SK-N-SH treated with all-trans-retinoic acid at 6 μM for 48 hours (cell line): ENCODE measurements around the gene RBMY1D.
"Not testable (repeated sequence)": the region's sequence is repeated elsewhere in the genome, so short reads cannot be mapped to it uniquely, and the experiment has no call there.

Source experiments
- ATAC-seq: fragments of 200-7000 bp; cut with Tn5 transposase; 3 replicates; pipeline ENCODE4 v1.9.1; 2020; ENCODE audit warnings: mild to moderate bottlenecking, moderate library complexity
- ARNTL ChIP-seq: fragments of 450-650 bp; formaldehyde crosslinking; IDR thresholded peaks from 2 replicates; pipeline ENCODE4 v1.5.0; 2020; ENCODE audit warnings: low read depth, mild to moderate bottlenecking, moderate library complexity, borderline replicate concordance
- BACH2 ChIP-seq: fragments of 250-450 bp; sonication (Bioruptor Pico); IDR thresholded peaks from 2 replicates; pipeline ENCODE4 v1.9.0; 2021; ENCODE audit warnings: mild to moderate bottlenecking, borderline replicate concordance
- CSDC2 ChIP-seq: fragments of 250-450 bp; sonication (Bioruptor Pico); IDR thresholded peaks from 2 replicates; pipeline ENCODE4 v1.5.0; 2020; ENCODE audit warnings: mild to moderate bottlenecking, moderate library complexity
- ESRRG ChIP-seq: fragments of 250-450 bp; sonication (Bioruptor Pico); IDR thresholded peaks from 2 replicates; pipeline ENCODE4 v1.6.1; 2021; ENCODE audit warnings: mild to moderate bottlenecking
- GLIS3 ChIP-seq: fragments of 250-450 bp; sonication (Bioruptor Pico); IDR thresholded peaks from 2 replicates; pipeline ENCODE4 v1.5.0; 2020; ENCODE audit warnings: mild to moderate bottlenecking, moderate library complexity
- OSR1 ChIP-seq: fragments of 250-450 bp; sonication (Bioruptor Pico); IDR thresholded peaks from 2 replicates; pipeline ENCODE4 v1.8.0; 2022; ENCODE audit warnings: moderate library complexity, mild to moderate bottlenecking, inconsistent platforms
- PPARA ChIP-seq: fragments of 250-450 bp; sonication (Bioruptor Pico); IDR thresholded peaks from 2 replicates; pipeline ENCODE4 v1.5.0; 2020; ENCODE audit warnings: mild to moderate bottlenecking, borderline replicate concordance
- RARB ChIP-seq: fragments of 250-450 bp; sonication (Bioruptor Pico); IDR thresholded peaks from 2 replicates; pipeline ENCODE4 v1.8.0; 2021; ENCODE audit warnings: mild to moderate bottlenecking, moderate library complexity
- SNAI2 ChIP-seq: fragments of 250-450 bp; sonication (Bioruptor Pico); IDR thresholded peaks from 2 replicates; pipeline ENCODE4 v1.5.0; 2020; ENCODE audit warnings: mild to moderate bottlenecking, moderate library complexity
- TOX ChIP-seq: fragments of 250-450 bp; sonication (Bioruptor Pico); IDR thresholded peaks from 2 replicates; pipeline ENCODE4 v1.8.0; 2021; ENCODE audit warnings: mild to moderate bottlenecking, moderate library complexity, borderline replicate concordance
- ZC3H10 ChIP-seq: fragments of 250-450 bp; sonication (Bioruptor Pico); IDR thresholded peaks from 2 replicates; pipeline ENCODE4 v1.5.1; 2021; ENCODE audit warnings: mild to moderate bottlenecking, moderate library complexity
- ZFP3 ChIP-seq: fragments of 250-450 bp; sonication (Bioruptor Pico); IDR thresholded peaks from 2 replicates; pipeline ENCODE4 v1.5.0; 2020; ENCODE audit warnings: mild to moderate bottlenecking, moderate library complexity
- ZFP30 ChIP-seq: fragments of 450-650 bp; formaldehyde crosslinking; IDR thresholded peaks from 2 replicates; pipeline ENCODE4 v1.5.0; 2022; ENCODE audit warnings: mild to moderate bottlenecking, moderate library complexity
- ZNF565 ChIP-seq: fragments of 450-650 bp; formaldehyde crosslinking; conservative IDR thresholded peaks from 2 replicates; pipeline ENCODE4 v1.5.0; 2020; ENCODE audit warnings: low read depth, mild to moderate bottlenecking, moderate library complexity
- ZNF70 ChIP-seq: fragments of 450-650 bp; formaldehyde crosslinking; IDR thresholded peaks from 2 replicates; pipeline ENCODE4 v1.5.0; 2020; ENCODE audit warnings: mild to moderate bottlenecking, moderate library complexity
- ZNF8 ChIP-seq: fragments of 450-650 bp; formaldehyde crosslinking; IDR thresholded peaks from 2 replicates; pipeline ENCODE4 v1.5.0; 2020; ENCODE audit warnings: mild to moderate bottlenecking, moderate library complexity
- TF ChIP-seq, protein P1 (sequence below): fragments of 250-450 bp; sonication (Bioruptor Pico); IDR thresholded peaks from 2 replicates; pipeline ENCODE4 v1.8.0; 2021; ENCODE audit warnings: low read depth, mild to moderate bottlenecking, moderate library complexity, borderline replicate concordance
- TF ChIP-seq, protein P2 (sequence below): fragments of 250-450 bp; sonication (Bioruptor Pico); IDR thresholded peaks from 2 replicates; pipeline ENCODE4 v1.5.0; 2020; ENCODE audit warnings: mild to moderate bottlenecking, moderate library complexity
- TF ChIP-seq, protein P3 (sequence below): fragments of 250-450 bp; sonication (Bioruptor Pico); IDR thresholded peaks from 2 replicates; pipeline ENCODE4 v1.8.0; 2020; ENCODE audit warnings: mild to moderate bottlenecking, moderate library complexity, borderline replicate concordance
- TF ChIP-seq, protein P4 (sequence below): fragments of 250-450 bp; sonication (Bioruptor Pico); IDR thresholded peaks from 2 replicates; pipeline ENCODE4 v1.5.1; 2021; ENCODE audit warnings: mild to moderate bottlenecking, moderate library complexity

The RBMY1D gene

DNA sequence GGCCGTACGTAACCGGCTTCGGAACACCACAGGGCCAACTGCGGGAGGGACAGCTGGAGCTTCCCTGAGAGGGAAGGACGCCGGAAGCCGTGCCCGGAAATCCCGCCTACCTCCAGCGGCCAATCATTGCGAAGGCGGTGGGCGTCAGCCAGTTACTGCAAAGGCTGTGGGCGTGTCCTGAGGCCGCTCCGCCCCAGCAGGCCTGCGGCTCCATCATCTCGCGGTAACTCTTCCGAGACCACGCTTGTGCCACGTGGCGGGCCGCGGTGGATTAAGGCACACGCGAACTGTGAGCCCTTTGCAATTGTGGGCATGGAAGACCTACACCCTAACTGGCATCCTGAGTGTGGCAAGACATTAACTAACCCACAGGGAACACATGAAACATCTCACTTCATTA lies at the start of gene RBMY1D:
TSS of gene RBMY1D (minus strand) at position 101 of the 400 bp plus-strand sequence. CDS start 2,013 bp downstream, outside the sequence.
- not testable (repeated sequence) for ATAC-seq

DNA sequence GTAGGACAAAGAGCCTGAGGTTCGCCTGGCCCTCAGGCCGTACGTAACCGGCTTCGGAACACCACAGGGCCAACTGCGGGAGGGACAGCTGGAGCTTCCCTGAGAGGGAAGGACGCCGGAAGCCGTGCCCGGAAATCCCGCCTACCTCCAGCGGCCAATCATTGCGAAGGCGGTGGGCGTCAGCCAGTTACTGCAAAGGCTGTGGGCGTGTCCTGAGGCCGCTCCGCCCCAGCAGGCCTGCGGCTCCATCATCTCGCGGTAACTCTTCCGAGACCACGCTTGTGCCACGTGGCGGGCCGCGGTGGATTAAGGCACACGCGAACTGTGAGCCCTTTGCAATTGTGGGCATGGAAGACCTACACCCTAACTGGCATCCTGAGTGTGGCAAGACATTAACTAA lies 23.6 kb upstream of the RBMY1D start, which contains the start of gene RBMY1E:
TSS of gene RBMY1E (minus strand) at position 101 of the 400 bp plus-strand sequence. CDS start 1,978 bp downstream, outside the sequence.
- not testable (repeated sequence) for ATAC-seq

DNA sequence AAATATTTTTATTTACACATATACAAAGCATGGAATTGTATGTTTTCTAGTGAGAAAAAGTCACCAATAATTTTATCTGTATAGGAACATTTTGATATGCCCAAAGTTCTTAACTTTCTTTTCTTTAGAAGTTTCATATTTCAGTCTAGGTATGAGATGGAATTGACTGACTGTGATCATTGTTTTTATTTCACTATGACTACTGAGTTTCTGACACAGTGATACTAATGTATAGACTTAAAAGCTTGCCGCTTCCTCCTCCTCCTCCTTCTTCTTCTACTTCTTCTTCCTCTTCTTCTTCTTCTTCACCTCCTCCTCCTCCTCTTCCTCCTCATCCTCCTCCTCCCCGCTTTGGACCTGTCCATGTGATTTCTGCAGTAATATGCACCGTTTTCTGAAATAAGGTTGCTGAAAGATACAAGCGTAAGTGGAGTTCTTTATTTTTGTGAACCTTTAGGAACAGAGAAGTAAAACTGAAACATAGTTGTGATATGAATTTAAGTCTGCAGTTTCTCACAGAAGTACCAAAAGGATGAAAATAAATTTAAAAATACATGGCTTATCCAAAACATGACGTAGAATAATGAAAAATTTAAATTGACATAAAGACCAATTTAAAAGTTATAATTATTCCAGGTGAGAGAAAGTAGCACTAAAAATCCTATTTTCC lies 24.8 kb downstream of the RBMY1D start:
- ATAC-seq = not testable (repeated sequence)

DNA sequence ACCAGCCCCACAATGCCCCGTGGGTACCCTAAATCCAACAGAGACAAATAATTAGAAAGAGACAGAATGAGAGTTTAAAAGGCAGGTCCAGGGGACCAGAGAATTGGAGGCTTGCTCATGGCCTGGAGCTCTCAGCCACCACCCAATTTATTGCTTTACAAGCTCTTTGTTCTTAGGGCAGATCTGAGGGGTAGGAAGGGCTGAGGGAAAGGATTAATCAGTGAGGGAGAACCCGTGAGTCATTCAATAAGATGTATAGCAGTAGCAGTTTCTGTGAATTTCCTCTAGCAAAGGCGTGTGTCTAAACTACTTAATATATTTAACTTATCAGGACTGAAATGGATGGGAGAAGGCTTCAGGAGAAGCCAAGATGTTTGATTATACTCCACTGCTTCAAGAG lies 48.8 kb downstream of the RBMY1D start:
- no peak for TF ChIP-seq SNAI2
- no peak for TF ChIP-seq RARB (CRISPR knock-in tag)
- no peak for ATAC-seq

DNA sequence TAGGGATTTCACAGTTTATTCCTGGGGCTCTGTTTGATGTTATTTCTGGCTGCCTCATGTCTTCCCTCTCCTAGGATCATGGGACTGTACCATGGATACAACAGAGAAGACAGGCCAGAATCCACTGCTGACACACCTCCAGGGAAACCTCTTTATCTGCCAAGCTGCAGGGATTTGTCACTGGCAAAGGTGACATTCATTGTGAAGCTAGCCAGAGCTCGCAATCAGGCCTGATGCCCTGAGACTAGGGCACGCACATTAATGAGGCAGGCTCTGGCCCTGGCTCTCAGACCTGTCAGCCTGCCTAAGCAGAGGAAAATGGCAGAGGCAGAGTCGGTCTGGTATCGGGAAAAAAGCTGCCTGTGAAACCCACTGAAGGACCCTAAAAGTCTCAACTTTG lies 52.2 kb downstream of the RBMY1D start:
- TF ChIP-seq SNAI2 (no peak), ARNTL (CRISPR knock-in tag) (no peak), ZFP3 (CRISPR knock-in tag) (no peak), CSDC2 (CRISPR knock-in tag) (no peak), ESRRG (no peak), OSR1 (CRISPR knock-in tag) (no peak), TOX (CRISPR knock-in tag) (no peak), ZC3H10 (CRISPR knock-in tag) (no peak), ZNF70 (no peak), ZNF8 (CRISPR knock-in tag) (no peak), ZFP30 (CRISPR knock-in tag) (no peak), PPARA (CRISPR knock-in tag) (no peak), BACH2 (CRISPR knock-in tag) (no peak)
- TF ChIP-seq, protein P1, sequence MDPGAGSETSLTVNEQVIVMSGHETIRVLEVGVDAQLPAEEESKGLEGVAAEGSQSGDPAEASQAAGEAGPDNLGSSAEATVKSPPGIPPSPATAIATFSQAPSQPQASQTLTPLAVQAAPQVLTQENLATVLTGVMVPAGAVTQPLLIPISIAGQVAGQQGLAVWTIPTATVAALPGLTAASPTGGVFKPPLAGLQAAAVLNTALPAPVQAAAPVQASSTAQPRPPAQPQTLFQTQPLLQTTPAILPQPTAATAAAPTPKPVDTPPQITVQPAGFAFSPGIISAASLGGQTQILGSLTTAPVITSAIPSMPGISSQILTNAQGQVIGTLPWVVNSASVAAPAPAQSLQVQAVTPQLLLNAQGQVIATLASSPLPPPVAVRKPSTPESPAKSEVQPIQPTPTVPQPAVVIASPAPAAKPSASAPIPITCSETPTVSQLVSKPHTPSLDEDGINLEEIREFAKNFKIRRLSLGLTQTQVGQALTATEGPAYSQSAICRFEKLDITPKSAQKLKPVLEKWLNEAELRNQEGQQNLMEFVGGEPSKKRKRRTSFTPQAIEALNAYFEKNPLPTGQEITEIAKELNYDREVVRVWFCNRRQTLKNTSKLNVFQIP (CRISPR knock-in tag) = no peak
- TF ChIP-seq, protein P2, sequence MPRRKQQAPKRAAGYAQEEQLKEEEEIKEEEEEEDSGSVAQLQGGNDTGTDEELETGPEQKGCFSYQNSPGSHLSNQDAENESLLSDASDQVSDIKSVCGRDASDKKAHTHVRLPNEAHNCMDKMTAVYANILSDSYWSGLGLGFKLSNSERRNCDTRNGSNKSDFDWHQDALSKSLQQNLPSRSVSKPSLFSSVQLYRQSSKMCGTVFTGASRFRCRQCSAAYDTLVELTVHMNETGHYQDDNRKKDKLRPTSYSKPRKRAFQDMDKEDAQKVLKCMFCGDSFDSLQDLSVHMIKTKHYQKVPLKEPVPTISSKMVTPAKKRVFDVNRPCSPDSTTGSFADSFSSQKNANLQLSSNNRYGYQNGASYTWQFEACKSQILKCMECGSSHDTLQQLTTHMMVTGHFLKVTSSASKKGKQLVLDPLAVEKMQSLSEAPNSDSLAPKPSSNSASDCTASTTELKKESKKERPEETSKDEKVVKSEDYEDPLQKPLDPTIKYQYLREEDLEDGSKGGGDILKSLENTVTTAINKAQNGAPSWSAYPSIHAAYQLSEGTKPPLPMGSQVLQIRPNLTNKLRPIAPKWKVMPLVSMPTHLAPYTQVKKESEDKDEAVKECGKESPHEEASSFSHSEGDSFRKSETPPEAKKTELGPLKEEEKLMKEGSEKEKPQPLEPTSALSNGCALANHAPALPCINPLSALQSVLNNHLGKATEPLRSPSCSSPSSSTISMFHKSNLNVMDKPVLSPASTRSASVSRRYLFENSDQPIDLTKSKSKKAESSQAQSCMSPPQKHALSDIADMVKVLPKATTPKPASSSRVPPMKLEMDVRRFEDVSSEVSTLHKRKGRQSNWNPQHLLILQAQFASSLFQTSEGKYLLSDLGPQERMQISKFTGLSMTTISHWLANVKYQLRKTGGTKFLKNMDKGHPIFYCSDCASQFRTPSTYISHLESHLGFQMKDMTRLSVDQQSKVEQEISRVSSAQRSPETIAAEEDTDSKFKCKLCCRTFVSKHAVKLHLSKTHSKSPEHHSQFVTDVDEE (CRISPR knock-in tag) = no peak
- TF ChIP-seq, protein P3, sequence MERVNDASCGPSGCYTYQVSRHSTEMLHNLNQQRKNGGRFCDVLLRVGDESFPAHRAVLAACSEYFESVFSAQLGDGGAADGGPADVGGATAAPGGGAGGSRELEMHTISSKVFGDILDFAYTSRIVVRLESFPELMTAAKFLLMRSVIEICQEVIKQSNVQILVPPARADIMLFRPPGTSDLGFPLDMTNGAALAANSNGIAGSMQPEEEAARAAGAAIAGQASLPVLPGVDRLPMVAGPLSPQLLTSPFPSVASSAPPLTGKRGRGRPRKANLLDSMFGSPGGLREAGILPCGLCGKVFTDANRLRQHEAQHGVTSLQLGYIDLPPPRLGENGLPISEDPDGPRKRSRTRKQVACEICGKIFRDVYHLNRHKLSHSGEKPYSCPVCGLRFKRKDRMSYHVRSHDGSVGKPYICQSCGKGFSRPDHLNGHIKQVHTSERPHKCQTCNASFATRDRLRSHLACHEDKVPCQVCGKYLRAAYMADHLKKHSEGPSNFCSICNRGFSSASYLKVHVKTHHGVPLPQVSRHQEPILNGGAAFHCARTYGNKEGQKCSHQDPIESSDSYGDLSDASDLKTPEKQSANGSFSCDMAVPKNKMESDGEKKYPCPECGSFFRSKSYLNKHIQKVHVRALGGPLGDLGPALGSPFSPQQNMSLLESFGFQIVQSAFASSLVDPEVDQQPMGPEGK (CRISPR knock-in tag) = no peak
- TF ChIP-seq, protein P4, sequence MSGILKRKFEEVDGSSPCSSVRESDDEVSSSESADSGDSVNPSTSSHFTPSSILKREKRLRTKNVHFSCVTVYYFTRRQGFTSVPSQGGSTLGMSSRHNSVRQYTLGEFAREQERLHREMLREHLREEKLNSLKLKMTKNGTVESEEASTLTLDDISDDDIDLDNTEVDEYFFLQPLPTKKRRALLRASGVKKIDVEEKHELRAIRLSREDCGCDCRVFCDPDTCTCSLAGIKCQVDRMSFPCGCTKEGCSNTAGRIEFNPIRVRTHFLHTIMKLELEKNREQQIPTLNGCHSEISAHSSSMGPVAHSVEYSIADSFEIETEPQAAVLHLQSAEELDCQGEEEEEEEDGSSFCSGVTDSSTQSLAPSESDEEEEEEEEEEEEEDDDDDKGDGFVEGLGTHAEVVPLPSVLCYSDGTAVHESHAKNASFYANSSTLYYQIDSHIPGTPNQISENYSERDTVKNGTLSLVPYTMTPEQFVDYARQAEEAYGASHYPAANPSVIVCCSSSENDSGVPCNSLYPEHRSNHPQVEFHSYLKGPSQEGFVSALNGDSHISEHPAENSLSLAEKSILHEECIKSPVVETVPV = no peak
- ATAC-seq = no peak

DNA sequence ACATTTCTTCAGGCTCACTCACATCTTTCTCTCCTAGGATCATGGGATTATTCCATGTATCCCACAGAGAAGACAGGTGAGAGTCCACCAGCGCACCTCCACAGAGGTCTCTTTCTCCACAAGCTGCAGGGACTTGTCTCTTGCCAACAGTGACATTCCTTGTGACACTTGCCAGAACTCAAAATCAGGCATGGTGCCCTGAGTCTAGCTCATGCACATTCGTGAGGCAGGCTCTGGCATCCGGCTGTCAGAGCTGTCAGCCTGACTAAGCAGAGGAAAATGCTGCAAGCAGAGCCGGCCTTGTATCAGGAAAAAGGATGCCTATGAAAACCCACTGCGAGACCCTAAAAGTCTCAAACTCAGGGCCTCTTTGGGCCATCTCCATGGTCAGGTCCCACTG lies 54.8 kb downstream of the RBMY1D start:
- no peak for TF ChIP-seq GLIS3 (CRISPR knock-in tag)
- TF ChIP-seq OSR1 (CRISPR knock-in tag) = no peak
- TF ChIP-seq, protein P3 (CRISPR knock-in tag) = no peak
- no peak for TF ChIP-seq ZNF8 (CRISPR knock-in tag)
- no peak for TF ChIP-seq SNAI2
- TF ChIP-seq ZC3H10 (CRISPR knock-in tag) = no peak
- TF ChIP-seq, protein P4 = no peak
- TF ChIP-seq ZNF565 = no peak
- no peak for TF ChIP-seq ARNTL (CRISPR knock-in tag)
- TF ChIP-seq TOX (CRISPR knock-in tag) = no peak
- no peak for ATAC-seq
